ENCODE measurements around the gene PYROXD2. TPM values are rescaled to one million over a fixed set of nuclear protein-coding genes. Genes with fewer than 3 reads are reported as not detected.

The PYROXD2 gene
- total and polyA plus RNA-seq, 2 of the 8 experiments (the other 6 are each of a cell fraction or from before 2014, with no cell fraction given), result 3.2 to 5.4 TPM

DNA sequence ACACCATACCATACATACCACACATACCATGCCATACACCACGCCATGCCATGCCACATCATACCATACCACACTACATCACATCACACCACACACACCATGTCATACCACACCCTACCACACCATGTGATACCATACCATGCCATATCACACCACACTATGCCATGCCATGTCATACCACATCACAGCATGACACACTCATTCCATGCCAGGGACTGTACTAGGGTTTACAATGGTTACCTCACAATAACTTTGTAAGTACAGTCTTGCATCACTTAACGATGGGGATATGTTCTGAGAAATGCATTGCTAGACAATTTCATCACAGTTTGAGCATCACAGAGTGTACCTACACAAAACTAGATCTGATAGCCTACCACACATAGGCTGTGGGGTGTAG is 14.5 kb downstream of the PYROXD2 start:
- H3K79me2 ChIP-seq (ENCODE audit: control insufficient read depth in 1 of 2, insufficient read depth in 2 of 2, low read length in 2 of 2), result no peaks in the 10 kb centered on the region
- no peak overlapping the region for H2AFZ ChIP-seq (ENCODE audit: low read length)
- no peak overlapping the region for H4K8ac ChIP-seq (ENCODE audit: extremely low read depth, insufficient read depth, low read length)
- H2BK5ac ChIP-seq (ENCODE audit: low read depth, low read length), result no peak overlapping the region
- no peak overlapping the region for H2BK120ac ChIP-seq (replicated peaks; ENCODE audit: low read depth, low read length)
- no peaks in the 10 kb centered on the region for H3K4me1 ChIP-seq (replicated peaks in 1 of 4; ENCODE audit: control insufficient read depth in 3 of 4, insufficient read depth in 4 of 4, low read length in 3 of 4)
- H4K91ac ChIP-seq (replicated peaks; ENCODE audit: insufficient read length, low read length), result no peak overlapping the region
- H3K56ac ChIP-seq (replicated peaks; ENCODE audit: insufficient read length, low read depth, low read length), result no peak overlapping the region
- no peak overlapping the region for H3K27ac ChIP-seq (ENCODE audit: low read depth, low read length)
- H3K14ac ChIP-seq (ENCODE audit: insufficient read length), result no peak overlapping the region
- DNase-seq (ENCODE audit: low read depth in 1 of 2, low spot score in 2 of 2), result no peak
- no peak overlapping the region for H4K5ac ChIP-seq (ENCODE audit: insufficient read length, low read depth, low read length)
- H3K4me3 ChIP-seq (ENCODE audit: extremely low read depth in 1 of 4, insufficient read depth in 2 of 4, low read depth in 3 of 4, low read length in 4 of 4), result no peak overlapping the region
- H2BK15ac ChIP-seq (ENCODE audit: low read length), result no peak overlapping the region
- H3K18ac ChIP-seq (ENCODE audit: extremely low read depth, low read length), result no peak overlapping the region
- POLR2A ChIA-PET (ENCODE audit: partially characterized antibody), result no interaction called here
- CTCF ChIA-PET (ENCODE audit: partially characterized antibody), result no interaction called here
- no peaks in the 10 kb centered on the region for H3K36me3 ChIP-seq (ENCODE audit: control insufficient read depth in 2 of 4, insufficient read depth in 4 of 4, low read length in 3 of 4)
- peaks cover 1% of the 10 kb centered on the region; the same call in 1 of the 2 replicates for H3K23me2 ChIP-seq (ENCODE audit: low read depth, low read length)
- no peak overlapping the region for H2BK12ac ChIP-seq (ENCODE audit: low read depth, low read length)
- no peak overlapping the region for H3K9ac ChIP-seq (replicated peaks in 1 of 4; ENCODE audit: extremely low read depth in 1 of 4, low read depth in 3 of 4, low read length in 3 of 4)
- peaks cover 2% of the 10 kb centered on the region in 2 experiments for H4K20me1 ChIP-seq (replicated peaks in 1 of 2; ENCODE audit: control insufficient read depth in 1 of 2, insufficient read depth in 2 of 2, low read length in 2 of 2)
- H2BK20ac ChIP-seq (ENCODE audit: low read length), result no peak overlapping the region
- H3K23ac ChIP-seq (ENCODE audit: insufficient read length), result no peak overlapping the region
- 94% methylated on average over 2 of the region's 2 CpGs; no CpG with 5 or more reads in 1 of the 2 experiments for WGBS, 2 experiments (ENCODE audit: extremely low coverage in 1 of 2, insufficient coverage in 1 of 2, insufficient read length in 1 of 2, insufficient replicate concordance in 2 of 2, low coverage in 1 of 2, low lambda C conversion rate in 2 of 2, missing lambda C conversion rate in 1 of 2)
- no peak overlapping the region for H3K4ac ChIP-seq (replicated peaks; ENCODE audit: insufficient read length, low read depth, low read length)
- no peak for FAIRE-seq
- TF ChIP-seq RFX5 (IDR thresholded peaks at IDR 0.05; ENCODE audit: borderline replicate concordance, low read depth, low read length), result no peak
- no peak for TF ChIP-seq SAP30 (IDR thresholded peaks at IDR 0.05; ENCODE audit: insufficient read depth, insufficient replicate concordance, low read length)
- TF ChIP-seq NANOG (IDR thresholded peaks at IDR 0.05; ENCODE audit: insufficient read depth, low read depth, low read length, poor library complexity, severe bottlenecking), result no peak
- TF ChIP-seq EGR1 (IDR thresholded peaks at IDR 0.05; ENCODE audit: borderline replicate concordance, low read depth, low read length), result no peak
- TF ChIP-seq BACH1 (IDR thresholded peaks at IDR 0.05; ENCODE audit: low read length), result no peak
- TF ChIP-seq TAF1 (IDR thresholded peaks at IDR 0.05; ENCODE audit: low read depth, low read length), result no peak
- no peak for TF ChIP-seq KDM4A (IDR thresholded peaks at IDR 0.05; ENCODE audit: low read depth, low read length, severe bottlenecking)
- TF ChIP-seq GTF2F1 (IDR thresholded peaks at IDR 0.05; ENCODE audit: borderline replicate concordance, low read depth, low read length), result no peak
- no peak for TF ChIP-seq SP4 (IDR thresholded peaks at IDR 0.05; ENCODE audit: low read length)
- no peak for TF ChIP-seq TEAD4 (IDR thresholded peaks at IDR 0.05; ENCODE audit: low read depth, low read length)
- no peak for TF ChIP-seq TBP (IDR thresholded peaks at IDR 0.05; ENCODE audit: low read depth, low read length)
- no peak for TF ChIP-seq HDAC2 (IDR thresholded peaks at IDR 0.05; ENCODE audit: borderline replicate concordance in 1 of 2, low read depth in 2 of 2, low read length in 2 of 2)
- TF ChIP-seq TAF7 (optimal IDR thresholded peaks at IDR 0.05; ENCODE audit: borderline replicate concordance, low read depth, low read length), result no peak
- no peaks in the 10 kb centered on the region for H3K79me1 ChIP-seq (ENCODE audit: low read depth, low read length)
- no peak overlapping the region for H3K4me2 ChIP-seq (ENCODE audit: insufficient read depth in 1 of 2, low read depth in 2 of 2, low read length in 2 of 2)
- no peak overlapping the region for H2AK5ac ChIP-seq (ENCODE audit: low read depth, low read length)
- no peaks in the 10 kb centered on the region for H3K27me3 ChIP-seq (replicated peaks in 1 of 4; ENCODE audit: control insufficient read depth in 3 of 4, extremely low read depth in 1 of 4, insufficient read depth in 3 of 4, low read length in 3 of 4)
- H3K9me3 ChIP-seq (ENCODE audit: insufficient read depth in 2 of 2, low read depth in 1 of 2, low read length in 1 of 2), result no peaks in the 10 kb centered on the region

Data from H1 (cell line).